Body of pancreas (tissue), 4 donors: Measurements from ENCODE around the gene RPGRIP1. TPM values are rescaled to one million over a fixed set of nuclear protein-coding genes. Genes with fewer than 3 reads are reported as not detected.

Experiments
- ATAC-seq: fragments of 150-250 bp; one replicate; pipeline ENCODE4 v1.9.1; 2016
- DNase-seq, 4 donors: peaks; one replicate each; pipeline ENCODE4 v3.0.0-alpha.2; 2019
- H3K27ac ChIP-seq, 4 donors: fragments of 200-600 bp; sonication (generic); 1 replicate in 3 of 4; 2 replicates in 1 of 4; pipeline versions ENCODE4 v1.5.1 to v1.6.1; 2016 to 2019; ENCODE audit warnings: mild to moderate bottlenecking in 1 of 4, mixed read lengths in 1 of 4, moderate library complexity in 1 of 4
- H3K27me3 ChIP-seq, 2 donors: fragments of 200-600 bp; sonication (generic); one replicate each; pipeline ENCODE4 v1.6.0; 2016; ENCODE audit warnings: mild to moderate bottlenecking in 1 of 2
- H3K36me3 ChIP-seq, 2 donors: fragments of 200-600 bp; sonication (generic); replicated peaks in 1 of 2; 2 replicates each; pipeline ENCODE4 v1.5.1; 2016; ENCODE audit warnings: low read depth in 2 of 2; ENCODE audit not compliant: insufficient read depth in 1 of 2
- H3K4me1 ChIP-seq: fragments of 200-600 bp; sonication (generic); one replicate; pipeline ENCODE4 v1.6.0; 2016
- H3K4me3 ChIP-seq, 2 donors: fragments of 200-600 bp; sonication (generic); 1 replicate in 1 of 2; 2 replicates in 1 of 2; pipeline ENCODE4 v1.5.1; 2016 to 2019
- H3K9me3 ChIP-seq, 3 donors: fragments of 200-600 bp; sonication (generic); 1 replicate in 2 of 3; 2 replicates in 1 of 3; pipeline ENCODE4 v1.5.1; 2016
- CTCF ChIP-seq, 7 experiments: fragments of 450-650 bp in 4 of 7; fragments of 200-600 bp in 3 of 7; sonication (generic) in 3 of 7; IDR thresholded peaks; one replicate each; pipeline ENCODE4 v1.5.1; 2016 to 2019; ENCODE audit warnings: antibody characterized with exemption in 7 of 7
- POLR2A ChIP-seq, 3 donors: fragments of 450-650 bp; IDR thresholded peaks; one replicate each; pipeline ENCODE4 v1.6.1; 2016; ENCODE audit warnings: antibody characterized with exemption in 3 of 3, mild to moderate bottlenecking in 2 of 3
- WGBS, 2 donors: methylation state at CpG; one replicate each; pipeline ENCODE4 v1.1.5; 2017; 5-methylcytosine and 5-hydroxymethylcytosine counted together
- intact Hi-C: fragments of 100-400 bp; cut with DNase I; formaldehyde crosslinking; loops from one replicate; pipeline ENCODE4 v1.15.1; 2023
- total RNA-seq, 2 donors: library from RNA; depleted of rRNA; stranded (reverse); fragments of >200 nt; gene quantifications; one replicate each; pipeline ENCODE4 v1.1.0, GENCODE V29; 2016

Gene RPGRIP1
- total RNA-seq, 2 donors from 2014 or later, result not detected

DNA sequence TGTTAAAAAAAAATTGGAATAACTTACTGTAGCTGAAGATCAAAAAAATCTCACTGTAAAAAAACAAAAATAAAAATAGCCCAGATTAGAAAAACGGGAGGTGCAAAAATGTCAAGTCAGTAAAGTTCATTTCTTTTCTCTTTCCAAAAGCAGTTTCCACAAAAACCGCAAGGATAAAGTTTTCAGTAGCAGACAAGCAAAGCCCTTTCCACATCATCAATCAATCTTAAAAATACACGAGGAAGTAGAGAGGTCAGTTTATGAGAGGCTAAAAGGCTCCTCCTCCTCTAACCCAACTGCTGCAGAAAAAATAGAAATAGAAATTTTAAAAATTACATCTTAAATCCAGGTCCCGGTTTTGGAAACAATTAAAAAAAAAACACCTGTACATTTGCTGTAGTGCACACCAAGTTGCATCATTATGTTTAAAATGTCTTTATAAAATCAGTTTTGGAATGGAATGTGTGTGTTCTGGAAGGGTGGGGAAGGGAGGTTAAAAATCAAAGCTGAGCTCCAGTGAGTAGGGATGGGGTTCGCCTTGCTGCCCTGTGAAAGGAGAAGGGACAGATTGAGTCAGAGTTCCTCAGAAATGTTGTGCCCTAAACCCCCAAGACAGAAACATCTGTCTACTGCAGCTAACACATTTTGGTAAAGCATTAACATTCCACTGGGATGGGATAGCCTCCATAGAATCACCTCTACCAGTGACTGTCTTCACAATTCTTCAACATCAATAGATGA lies 16.4 kb upstream of the RPGRIP1 start:
- peak overlapping the region in 2 of 4 donors; percentile 24 to 57 for H3K27ac ChIP-seq
- ATAC-seq (no peak), DNase-seq (no peak)
- H3K36me3 ChIP-seq, result peaks cover 0 to 7% of the 10 kb centered on the region in 2 donors
- no peaks in the 10 kb centered on the region for H3K27me3 ChIP-seq
- H3K4me3 ChIP-seq, result no peak overlapping the region
- intact Hi-C loops, result no loop called here
- H3K9me3 ChIP-seq, result no peaks in the 10 kb centered on the region
- peaks cover 75% of the 10 kb centered on the region for H3K4me1 ChIP-seq
- TF ChIP-seq CTCF (IDR thresholded peaks at IDR 0.05), result no peak
- no peak for TF ChIP-seq POLR2A (IDR thresholded peaks at IDR 0.05)
- WGBS, 2 donors, result 13 to 16% methylated on average over 5 of the region's 5 CpGs

GRCh38 chr14:21264025-21264801 lies 15.7 kb upstream of the RPGRIP1 start:
- WGBS, 2 donors, result 32 to 35% methylated on average over 4 of the region's 4 CpGs

DNA sequence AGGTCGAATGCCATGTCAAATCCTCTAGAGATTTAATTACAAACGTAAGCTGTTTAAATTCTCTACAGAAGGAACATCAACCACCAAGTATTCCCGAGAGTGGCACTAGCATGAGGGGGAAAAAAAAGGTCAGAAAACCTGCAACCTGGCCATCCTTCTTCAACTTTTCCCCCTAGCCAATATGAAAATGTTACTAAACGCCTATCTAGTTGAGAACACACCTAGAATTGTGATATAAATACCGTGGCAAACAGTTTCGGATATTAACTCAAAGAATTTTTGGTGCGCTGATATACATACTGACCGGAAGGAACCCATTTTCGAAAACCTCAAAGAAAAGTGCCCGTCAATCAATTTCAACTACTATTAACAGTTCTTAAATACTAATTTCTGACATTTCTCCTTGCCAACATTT lies 12.4 kb upstream of the RPGRIP1 start:
- ATAC-seq, result no peak
- H3K4me3 ChIP-seq, result peak overlapping the region in 1 of 2 donors; percentile 92
- 2% methylated on average over 10 of the region's 10 CpGs for WGBS, 2 donors
- intact Hi-C loops, result no loop called here
- peak overlapping the region; percentile 42 to 96 (median 94) for H3K27ac ChIP-seq
- H3K36me3 ChIP-seq, result peaks cover 0 to 2% of the 10 kb centered on the region in 2 donors
- H3K27me3 ChIP-seq, result no peaks in the 10 kb centered on the region
- H3K4me1 ChIP-seq, result peaks cover 46% of the 10 kb centered on the region
- TF ChIP-seq CTCF (IDR thresholded peaks at IDR 0.05), result no peak
- no peak for TF ChIP-seq POLR2A (IDR thresholded peaks at IDR 0.05)
- no peak for DNase-seq
- H3K9me3 ChIP-seq, result no peaks in the 10 kb centered on the region

More at GRCh38 chr14:21264025-21264801, 15.7 kb upstream of the RPGRIP1 start:
- no peak for ATAC-seq
- Histone ChIP-seq H3K27ac (peak overlapping the region in 2 of 4 donors; percentile 24 to 57), H3K36me3 (peaks cover 0 to 7% of the 10 kb centered on the region in 2 donors), H3K27me3 (no peaks in the 10 kb centered on the region), H3K4me1 (peaks cover 68% of the 10 kb centered on the region), H3K9me3 (no peaks in the 10 kb centered on the region), H3K4me3 (no peak overlapping the region)
- no peak for TF ChIP-seq CTCF (IDR thresholded peaks at IDR 0.05)
- no peak for TF ChIP-seq POLR2A (IDR thresholded peaks at IDR 0.05)
- no peak for DNase-seq
- intact Hi-C loops, result no loop called here

- H3K36me3 ChIP-seq, result no peaks in the 10 kb centered on the region
- intact Hi-C loops, result no loop called here
- 0 to 1% methylated on average over 16 of the region's 16 CpGs for WGBS, 2 donors
Observed at GRCh38 chr14:21267886-21268616, 11.8 kb upstream of the RPGRIP1 start.

More at GRCh38 chr14:21267886-21268616, 11.8 kb upstream of the RPGRIP1 start:
- DNase-seq, result peak in 1 of 4 donors; percentile 27
- peak overlapping the region; percentile 86 to 96 (median 94) for H3K27ac ChIP-seq
- H3K4me3 ChIP-seq, result peak overlapping the region; percentile 87 to 92
- peaks cover 45% of the 10 kb centered on the region for H3K4me1 ChIP-seq
- no peaks in the 10 kb centered on the region for H3K9me3 ChIP-seq
- ATAC-seq, result no peak
- H3K27me3 ChIP-seq, result no peaks in the 10 kb centered on the region
- TF ChIP-seq POLR2A (IDR thresholded peaks at IDR 0.05), result no peak
- TF ChIP-seq CTCF (IDR thresholded peaks at IDR 0.05), result no peak
